Stimulated activated naive CD4-positive, alpha-beta T cell treated with Interleukin-2 at 50 U/mL for 16 hours (primary cell): ENCODE data around the gene GALNT7.
A peak's percentile ranks its signal among the peaks of the same experiment; 100 is the strongest.

ENCODE experiments used
- DNase-seq: peaks from one replicate; lab custom pipeline; 2025; lab: John Stamatoyannopoulos, UW

Gene GALNT7

GRCh38 chr4:173307778-173308177, 139.2 kb downstream of the GALNT7 start:
- no peak for DNase-seq

- no peak for DNase-seq
Observed at GRCh38 chr4:173311368-173311767, 142.8 kb downstream of the GALNT7 start.

- DNase-seq, result no peak
Observed at GRCh38 chr4:173314715-173315114, 146.1 kb downstream of the GALNT7 start.

GRCh38 chr4:173316060-173316459, 147.4 kb downstream of the GALNT7 start:
- DNase-seq, result no peak

GRCh38 chr4:173317004-173317403, 148.4 kb downstream of the GALNT7 start:
- no peak for DNase-seq

GRCh38 chr4:173318240-173318639, 149.6 kb downstream of the GALNT7 start:
- DNase-seq, result no peak

GRCh38 chr4:173318648-173319211, 150.1 kb downstream of the GALNT7 start:
- DNase-seq, result no peak

- no peak for DNase-seq
Observed at GRCh38 chr4:173319696-173320095, 151.1 kb downstream of the GALNT7 start.

- DNase-seq, result no peak
Observed at GRCh38 chr4:173325007-173325736, 156.6 kb downstream of the GALNT7 start.

- DNase-seq, result no peak
Observed at GRCh38 chr4:173328236-173328901, 159.8 kb downstream of the GALNT7 start.

- DNase-seq, result no peak
Observed at GRCh38 chr4:173330590-173330989, 162.0 kb downstream of the GALNT7 start.

- no peak for DNase-seq
Observed at GRCh38 chr4:173332021-173332487, 163.4 kb downstream of the GALNT7 start.

GRCh38 chr4:173332963-173333657, 164.5 kb downstream of the GALNT7 start:
- DNase-seq, result peak; percentile 1

- DNase-seq, result peak; percentile 36
Observed at GRCh38 chr4:173333658-173334084, 165.1 kb downstream of the GALNT7 start.

GRCh38 chr4:173334085-173334890, 165.7 kb downstream of the GALNT7 start, which contains the start of gene HMGB2:
TSS of gene HMGB2 (minus strand) at chr4:173334358. CDS start at chr4:173333649, 709 bp downstream.
- peak; percentile 99 for DNase-seq

- DNase-seq, result no peak
Observed at GRCh38 chr4:173334891-173335752, 166.5 kb downstream of the GALNT7 start.

GRCh38 chr4:173337463-173337862, 168.9 kb downstream of the GALNT7 start:
- no peak for DNase-seq

- DNase-seq, result no peak
Observed at GRCh38 chr4:173343832-173344397, 175.3 kb downstream of the GALNT7 start.

- DNase-seq, result no peak
Observed at GRCh38 chr4:173345648-173346047, 177.0 kb downstream of the GALNT7 start.

GRCh38 chr4:173346074-173346473, 177.5 kb downstream of the GALNT7 start:
- no peak for DNase-seq
